Activated naive CD8-positive, alpha-beta T cell treated with anti-CD3 and anti-CD28 coated beads, Interleukin-2, amount 50 U/mL, for 16 hours (primary cell): ENCODE measurements around the gene ATP2B3.

ENCODE experiments used
- DNase-seq: peaks from one replicate; pipeline ENCODE4 v3.0.0-alpha.2; 2020; ENCODE audit warnings: low read depth, low spot score

Gene ATP2B3

DNA sequence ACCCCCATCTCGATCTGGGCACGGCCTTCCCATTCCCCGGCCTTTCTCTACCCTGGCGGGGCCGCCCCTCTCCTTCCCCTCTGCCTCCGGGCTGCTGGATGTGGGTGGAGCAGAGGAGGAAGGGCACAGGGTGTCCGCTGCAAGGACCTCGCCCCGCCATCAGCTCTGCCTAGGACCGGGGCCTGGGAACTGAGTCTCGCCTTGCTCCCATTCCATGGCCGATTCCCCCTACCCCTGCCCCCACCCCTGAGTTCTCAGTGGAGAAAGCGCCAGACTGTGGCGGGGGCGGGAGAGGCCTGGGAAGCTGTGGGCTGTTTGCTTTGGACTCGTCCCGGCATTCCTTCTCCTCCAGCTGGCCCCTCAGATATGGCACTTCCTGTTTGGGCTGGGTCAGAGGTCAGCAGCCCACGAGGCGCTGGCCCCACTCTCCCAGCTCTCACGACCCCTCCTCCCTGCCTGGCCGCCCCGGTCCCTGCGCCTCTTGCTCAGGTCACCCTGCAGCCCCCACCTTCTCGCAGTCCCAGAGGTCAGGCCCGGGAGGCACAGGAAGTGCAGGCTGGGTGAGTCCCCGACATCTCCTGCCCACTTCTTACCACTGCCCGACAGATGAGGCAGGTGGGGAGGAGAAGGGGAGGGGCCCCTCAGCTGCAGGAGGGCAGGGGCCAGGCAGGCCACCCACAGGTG is 29.1 kb upstream of the ATP2B3 start:
- DNase-seq, result no peak

DNA sequence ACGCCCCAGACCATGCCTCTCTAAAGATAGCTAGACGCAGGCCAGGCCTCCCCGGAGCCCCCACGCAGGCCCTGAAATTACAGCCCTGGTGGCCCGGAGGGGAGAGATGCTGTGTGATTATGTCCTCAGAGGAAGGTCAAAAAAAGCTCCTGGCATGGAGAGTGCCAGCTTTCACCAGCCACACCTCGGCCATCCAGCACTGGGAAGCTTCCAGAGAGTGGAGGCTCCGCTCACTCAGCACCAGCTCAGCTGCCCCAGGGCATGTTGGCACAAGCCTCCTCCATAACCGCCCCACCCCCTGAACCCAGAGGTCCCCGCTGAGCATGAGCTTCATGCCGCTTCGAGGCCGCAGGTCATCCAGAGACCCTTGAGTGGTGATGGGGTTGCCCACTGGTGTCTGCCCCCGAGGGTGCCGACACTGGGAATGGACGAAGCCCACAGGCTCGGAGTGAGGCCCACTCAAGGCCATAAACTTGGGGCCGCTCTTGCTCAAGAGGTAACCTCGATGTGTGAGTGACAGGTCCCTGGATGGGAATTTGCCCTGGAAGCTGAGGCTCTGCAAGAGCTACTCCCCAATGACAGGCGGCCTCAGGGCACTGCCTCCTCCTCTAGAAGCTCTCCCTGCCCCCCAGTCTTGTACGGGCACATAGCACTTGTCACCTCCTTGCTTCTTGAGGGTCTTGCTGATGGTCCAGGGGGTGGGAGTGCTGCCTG is 27.1 kb upstream of the ATP2B3 start:
- no peak for DNase-seq

DNA sequence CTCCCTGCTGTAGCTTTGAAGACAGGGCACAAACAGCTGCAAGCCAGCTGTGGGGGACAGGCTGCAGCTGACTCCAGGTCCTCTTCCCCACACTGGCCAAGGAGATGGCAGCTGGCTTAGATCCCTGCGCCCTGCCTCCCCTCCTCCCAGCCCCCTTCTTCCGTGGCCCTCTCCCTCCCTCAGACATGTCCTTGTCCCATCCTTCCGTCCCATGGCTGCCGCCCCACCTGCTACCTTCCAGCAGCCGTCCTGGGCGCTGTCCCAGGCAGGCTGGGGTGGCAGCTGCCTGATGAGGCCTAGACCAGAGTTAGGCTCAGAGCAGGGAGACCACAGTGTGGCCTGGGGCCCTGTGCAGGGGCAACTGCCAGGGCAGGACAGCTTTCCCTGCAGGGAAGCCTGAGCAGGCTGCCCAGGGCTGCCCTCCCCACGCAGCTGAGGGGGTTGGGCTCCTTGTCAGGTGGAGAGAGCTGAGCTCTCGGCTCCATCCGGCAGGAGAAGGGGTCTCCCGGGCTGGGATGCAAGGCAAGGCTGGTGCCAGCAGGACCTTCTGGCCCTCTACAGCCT is 26.0 kb upstream of the ATP2B3 start:
- DNase-seq, result no peak

GRCh38 chrX:153491918-153492317 is 25.5 kb upstream of the ATP2B3 start:
- DNase-seq, result no peak

DNA sequence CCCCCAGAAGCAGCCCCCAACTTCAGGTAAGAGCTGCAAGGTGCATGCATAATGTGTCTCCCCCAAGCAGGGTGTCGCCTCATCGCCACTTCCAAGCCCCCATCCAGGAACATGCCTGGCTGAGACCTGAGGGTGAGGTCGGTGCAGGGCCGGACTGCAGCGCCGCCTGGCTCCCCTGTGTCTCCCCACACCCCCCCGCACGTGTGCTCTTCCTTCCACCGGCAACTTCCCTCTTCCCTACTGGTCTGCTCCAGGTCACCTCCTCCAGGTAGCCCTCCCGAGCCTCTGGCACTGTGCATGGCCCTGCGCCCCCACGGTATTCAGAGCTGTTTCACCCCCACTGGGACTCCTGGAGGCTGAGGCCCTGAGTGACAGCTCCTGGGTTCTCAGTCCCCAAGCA is 24.9 kb upstream of the ATP2B3 start:
- no peak for DNase-seq

- DNase-seq, result no peak
These were observed 24.4 kb upstream of the ATP2B3 start for GRCh38 chrX:153493085-153493484.

DNA sequence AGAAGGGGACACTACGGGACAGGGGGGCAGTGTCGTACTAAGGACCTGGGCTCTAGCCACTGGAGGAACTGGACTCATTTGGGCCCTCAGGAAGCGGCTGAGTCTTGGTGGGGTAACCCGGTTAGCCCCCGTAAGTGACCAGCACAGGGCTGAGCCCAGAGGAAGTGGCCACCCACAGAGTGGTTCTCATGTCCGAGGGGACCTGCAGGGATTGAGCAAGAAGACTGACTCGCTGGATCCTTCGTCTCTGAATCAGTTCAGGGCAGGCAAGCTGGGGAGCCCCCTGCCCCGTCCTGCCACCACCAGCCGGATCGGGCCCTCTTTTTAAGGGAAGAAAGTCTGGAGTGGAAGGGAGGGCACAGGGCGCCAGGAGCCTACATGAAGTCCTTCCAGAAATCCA is 23.4 kb upstream of the ATP2B3 start:
- no peak for DNase-seq

GRCh38 chrX:153494541-153495361 is 22.7 kb upstream of the ATP2B3 start, which contains the start of gene BGN:
Gene BGN (plus strand): TSS chrX:153494980. CDS start chrX:153504632, 9,652 bp downstream.
- no peak for DNase-seq

- no peak for DNase-seq
These were observed 22.1 kb upstream of the ATP2B3 start for GRCh38 chrX:153495362-153495751.

DNA sequence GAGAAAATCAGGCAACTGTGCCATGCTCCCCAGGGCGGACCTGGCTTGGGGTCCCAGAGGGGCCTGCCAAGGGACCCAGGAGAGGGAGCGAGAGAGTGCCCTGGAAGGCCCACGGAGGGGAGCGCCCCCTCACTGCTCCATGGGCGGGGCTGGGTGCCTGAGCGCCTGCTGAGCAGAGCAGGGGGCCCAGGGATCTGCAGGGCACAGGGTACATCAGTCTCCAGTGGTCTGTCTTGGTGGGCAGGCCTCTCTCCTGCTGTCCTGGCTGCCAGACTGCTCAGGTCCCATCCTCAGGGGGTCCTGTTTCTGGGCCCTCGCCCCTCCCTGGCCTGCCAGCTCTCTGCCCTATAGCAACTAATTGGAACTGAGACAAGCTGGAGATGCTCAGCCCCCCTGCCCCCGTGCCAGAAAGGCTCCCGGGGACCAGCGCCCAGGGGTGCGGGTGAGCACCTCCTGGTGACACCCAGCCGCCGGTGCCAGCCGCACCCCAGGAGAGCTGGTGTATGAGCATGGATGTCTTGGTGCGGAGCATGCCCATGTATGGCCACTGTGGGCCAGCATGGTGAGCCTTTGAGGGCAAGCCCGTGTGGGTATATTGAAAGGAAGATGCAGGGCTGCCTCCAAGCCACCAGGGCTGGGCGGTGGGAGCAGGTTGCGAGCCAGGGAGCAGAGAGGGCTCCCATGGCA is 21.4 kb upstream of the ATP2B3 start:
- DNase-seq, result no peak

- DNase-seq, result no peak
These were observed 20.9 kb upstream of the ATP2B3 start for GRCh38 chrX:153496590-153496959.

- no peak for DNase-seq
These were observed 19.0 kb upstream of the ATP2B3 start for GRCh38 chrX:153498453-153498852.

- no peak for DNase-seq
These were observed 18.1 kb upstream of the ATP2B3 start for GRCh38 chrX:153499341-153499740.

GRCh38 chrX:153499876-153500275 is 17.6 kb upstream of the ATP2B3 start:
- no peak for DNase-seq

DNA sequence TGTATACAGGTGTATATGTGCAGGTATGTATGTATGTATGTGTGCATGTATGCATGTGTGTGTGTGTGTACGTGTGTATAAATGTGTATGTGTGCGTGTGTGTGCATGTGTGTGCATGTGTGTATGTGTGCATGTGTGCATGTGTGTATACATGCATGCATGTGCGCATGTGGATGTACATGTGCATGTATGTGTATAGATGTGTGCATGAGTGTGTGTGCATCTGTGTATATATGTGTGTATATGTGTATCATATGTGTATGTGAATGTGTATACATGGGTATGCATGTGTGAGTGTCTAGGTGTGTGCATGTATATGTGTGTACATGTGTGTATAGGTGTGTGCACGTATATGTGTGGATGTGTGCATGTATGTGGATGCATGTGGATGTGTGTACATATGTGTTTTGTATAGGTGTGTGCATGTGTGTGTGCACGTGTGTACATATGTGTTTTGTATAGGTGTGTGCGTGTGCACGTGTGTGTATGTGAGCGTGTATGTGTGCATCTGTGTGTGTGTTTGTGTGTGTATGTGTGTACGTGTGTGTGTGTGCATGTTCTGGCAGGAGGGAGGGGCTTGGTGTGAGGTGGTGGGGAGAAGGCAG is 16.7 kb upstream of the ATP2B3 start:
- no peak for DNase-seq

GRCh38 chrX:153501530-153501929 is 15.9 kb upstream of the ATP2B3 start:
- no peak for DNase-seq

DNA sequence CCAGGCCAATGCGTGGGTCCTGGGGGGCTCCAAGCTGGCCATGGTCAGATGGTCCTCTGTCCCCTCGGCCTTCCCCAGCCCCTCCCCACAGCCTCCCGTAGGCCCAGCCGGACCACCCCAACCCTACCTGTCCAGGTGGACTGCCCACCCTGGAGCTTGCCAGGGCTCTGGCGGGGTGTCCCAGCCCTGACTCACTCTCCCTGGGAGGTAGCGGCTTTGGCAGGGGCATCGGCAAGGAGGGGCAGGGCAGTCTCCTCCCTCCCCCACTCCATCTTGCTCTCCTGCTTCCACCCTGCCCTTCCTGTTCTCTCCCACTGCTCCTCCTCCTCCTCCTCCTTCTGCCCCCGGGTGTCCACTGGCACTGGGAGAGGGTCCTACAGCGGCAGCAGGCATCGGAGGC is 15.3 kb upstream of the ATP2B3 start:
- no peak for DNase-seq

DNA sequence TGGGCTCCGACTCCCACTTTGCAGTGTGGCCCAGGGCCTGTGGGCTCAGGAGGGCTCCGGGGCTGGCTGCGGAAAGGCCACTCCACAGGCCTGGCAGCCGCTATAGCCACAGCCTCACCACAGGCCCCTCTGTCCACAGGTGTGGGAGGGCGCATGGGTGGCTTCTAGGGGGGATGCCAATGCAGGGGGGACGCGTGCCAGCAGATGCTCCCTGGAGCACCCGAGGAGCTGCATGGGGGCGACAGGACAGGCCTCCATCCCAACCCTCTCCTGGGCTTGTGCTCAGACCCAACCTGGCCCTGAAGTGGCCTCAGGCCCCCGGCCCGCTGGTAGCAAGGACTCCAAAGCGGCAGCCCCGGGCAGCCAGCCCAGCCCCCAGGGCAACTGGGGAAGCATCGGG is 14.6 kb upstream of the ATP2B3 start:
- no peak for DNase-seq

DNA sequence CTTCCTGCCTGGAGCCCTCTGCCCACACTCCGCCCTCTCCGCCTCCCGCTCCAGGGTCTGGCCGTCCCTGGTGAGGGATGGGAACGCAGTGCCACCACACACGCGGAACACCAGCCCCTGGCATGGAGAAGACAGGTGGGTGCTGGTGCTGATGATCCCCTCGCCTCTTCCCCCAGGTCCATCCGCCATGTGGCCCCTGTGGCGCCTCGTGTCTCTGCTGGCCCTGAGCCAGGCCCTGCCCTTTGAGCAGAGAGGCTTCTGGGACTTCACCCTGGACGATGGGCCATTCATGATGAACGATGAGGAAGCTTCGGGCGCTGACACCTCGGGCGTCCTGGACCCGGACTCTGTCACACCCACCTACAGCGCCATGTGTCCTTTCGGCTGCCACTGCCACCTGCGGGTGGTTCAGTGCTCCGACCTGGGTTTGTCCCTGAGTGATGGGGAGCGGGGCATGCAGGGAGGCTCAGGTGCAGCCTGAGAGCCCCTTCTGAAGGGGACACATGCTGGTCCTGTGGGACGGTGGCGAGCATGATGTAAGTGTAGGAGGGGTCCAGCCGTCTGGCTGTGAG is 12.9 kb upstream of the ATP2B3 start:
- DNase-seq, result no peak

DNA sequence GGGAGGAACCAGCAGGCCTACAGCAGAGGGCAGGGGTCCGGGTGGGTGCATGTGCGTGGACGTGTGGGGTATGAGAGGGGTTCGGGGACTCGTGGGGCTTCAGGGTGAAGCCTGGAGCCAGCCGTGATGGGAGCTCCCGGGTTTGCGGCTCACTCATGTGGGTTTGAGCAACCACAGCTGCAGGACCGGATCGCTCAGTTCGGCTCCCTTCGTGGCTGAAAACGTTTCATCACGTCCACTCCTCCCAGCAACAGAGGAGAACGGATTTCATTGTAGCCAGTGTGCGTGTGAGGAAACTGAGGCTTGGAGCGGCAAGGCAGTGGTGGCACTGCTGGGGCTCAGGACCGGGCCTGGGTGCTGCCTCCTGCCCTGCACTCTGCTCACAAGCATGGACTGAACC is 12.1 kb upstream of the ATP2B3 start:
- no peak for DNase-seq
